K562 (cell line): Measurements from ENCODE around the gene NEURL2. TPM values are rescaled to one million over a fixed set of nuclear protein-coding genes. Genes with fewer than 3 reads are reported as not detected.
A peak's percentile ranks its signal among the peaks of the same experiment; 100 is the strongest.

Source experiments
- GTF2E2 ChIP-seq: fragments of 200-800 bp; sonication (Bioruptor generic); IDR thresholded peaks from 2 replicates; pipeline ENCODE4 v1.6.1; 2016; ENCODE audit warnings: missing genetic modification characterization, missing compliant biosample characterization
- KHSRP ChIP-seq: fragments of 450-650 bp; IDR thresholded peaks from 2 replicates; pipeline ENCODE4 v1.6.1; 2017
- KLF10 ChIP-seq: fragments of 250-450 bp; sonication (Bioruptor Pico); IDR thresholded peaks from 2 replicates; pipeline ENCODE4 v1.6.1; 2021; ENCODE audit warnings: matching md5 sums
- NFE2 ChIP-seq: IDR thresholded peaks from 2 replicates; pipeline ENCODE4 v1.6.1; 2014; ENCODE audit warnings: antibody characterized with exemption, low read depth
- NFYB ChIP-seq: IDR thresholded peaks from 2 replicates; pipeline ENCODE4 v1.6.1; 2011; ENCODE audit warnings: mild to moderate bottlenecking, moderate library complexity; ENCODE audit not compliant: insufficient read length; ENCODE audit errors: extremely low read depth
- NUFIP1 ChIP-seq: fragments of 450-650 bp; IDR thresholded peaks from 2 replicates; pipeline ENCODE4 v1.6.1; 2018; ENCODE audit not compliant: partially characterized antibody
- PCBP2 ChIP-seq: fragments of 200-400 bp; formaldehyde crosslinking; IDR thresholded peaks from 2 replicates; pipeline ENCODE4 v1.6.1; 2018; ENCODE audit warnings: low read length, low read depth, mild to moderate bottlenecking, moderate library complexity; ENCODE audit not compliant: poor library complexity, severe bottlenecking
- POLR2A ChIP-seq: fragments of 450-650 bp; conservative IDR thresholded peaks from 2 replicates; pipeline ENCODE4 v1.6.1; 2016
- POLR2G ChIP-seq: fragments of 200-400 bp; formaldehyde crosslinking; IDR thresholded peaks from 2 replicates; pipeline ENCODE4 v1.6.1; 2017; ENCODE audit warnings: low read depth, mild to moderate bottlenecking, antibody characterized with exemption, low read length, moderate library complexity
- ZNF146 ChIP-seq: IDR thresholded peaks from one replicate; pipeline ENCODE4 v1.6.1; 2018; ENCODE audit warnings: missing compliant biosample characterization; ENCODE audit not compliant: unreplicated experiment
- ZSCAN29 ChIP-seq: fragments of 450-650 bp; IDR thresholded peaks from 2 replicates; pipeline ENCODE4 v1.6.1; 2017
- polyA plus RNA-seq, 8 experiments: library from polyadenylated mRNA; depleted of rRNA in 4 of 8; stranded (reverse) in 5 of 8; unstranded in 3 of 8; fragments of >200 nt; fragmentation: Nextera tagmentation in 2 of 8; fragmentation: Illumina TruSeq in 1 of 8; extraction: Ambion mirVana in 2 of 8; extraction: Trizol in 1 of 8; gene quantifications; 2 replicates each; pipeline versions ENCODE4 v1.2.1 to v1.2.3, GENCODE V29; 2011 to 2014; ENCODE audit warnings: inconsistent platforms in 1 of 8, missing spikeins in 1 of 8
- total RNA-seq, 7 experiments: library from RNA; depleted of rRNA in 6 of 7; stranded (reverse); fragments of >200 nt in 6 of 7; fragmentation: Illumina TruSeq in 2 of 7; extraction: Trizol in 2 of 7; gene quantifications; 2 replicates each; pipeline versions ENCODE4 v1.2.1 to v1.2.3, GENCODE V29; 2011 to 2021; ENCODE audit warnings: low replicate concordance in 1 of 7
- TF ChIP-seq, protein P1 (sequence below): fragments of 250-450 bp; sonication (Bioruptor Pico); IDR thresholded peaks from 2 replicates; pipeline ENCODE4 v1.4.0; 2020; ENCODE audit warnings: mild to moderate bottlenecking, moderate library complexity
- TF ChIP-seq, protein P2 (sequence below): fragments of 150-350 bp; IDR thresholded peaks from 2 replicates; pipeline ENCODE4 v1.6.1; 2014; ENCODE audit warnings: low read depth, mild to moderate bottlenecking, low read length, borderline replicate concordance
- TF ChIP-seq, protein P3 (sequence below): IDR thresholded peaks from 2 replicates; pipeline ENCODE4 v1.6.1; 2011; ENCODE audit warnings: borderline replicate concordance, low read depth, mild to moderate bottlenecking, moderate library complexity, low read length; ENCODE audit not compliant: insufficient read depth, poor library complexity, severe bottlenecking
- TF ChIP-seq, protein P4 (sequence below): fragments of 450-650 bp; IDR thresholded peaks from 2 replicates; pipeline ENCODE4 v1.6.1; 2016
- TF ChIP-seq, protein P5 (sequence below): fragments of 450-650 bp; IDR thresholded peaks from one replicate; pipeline ENCODE4 v1.6.1; 2018; ENCODE audit warnings: mild to moderate bottlenecking, moderate library complexity; ENCODE audit not compliant: partially characterized antibody

NEURL2 gene
- total and polyA plus RNA-seq, 9 of the 15 experiments (the other 6 are each of a cell fraction or from before 2014, with no cell fraction given), result 0.22 to 1.9 (median 0.50) TPM; not detected in 1

DNA sequence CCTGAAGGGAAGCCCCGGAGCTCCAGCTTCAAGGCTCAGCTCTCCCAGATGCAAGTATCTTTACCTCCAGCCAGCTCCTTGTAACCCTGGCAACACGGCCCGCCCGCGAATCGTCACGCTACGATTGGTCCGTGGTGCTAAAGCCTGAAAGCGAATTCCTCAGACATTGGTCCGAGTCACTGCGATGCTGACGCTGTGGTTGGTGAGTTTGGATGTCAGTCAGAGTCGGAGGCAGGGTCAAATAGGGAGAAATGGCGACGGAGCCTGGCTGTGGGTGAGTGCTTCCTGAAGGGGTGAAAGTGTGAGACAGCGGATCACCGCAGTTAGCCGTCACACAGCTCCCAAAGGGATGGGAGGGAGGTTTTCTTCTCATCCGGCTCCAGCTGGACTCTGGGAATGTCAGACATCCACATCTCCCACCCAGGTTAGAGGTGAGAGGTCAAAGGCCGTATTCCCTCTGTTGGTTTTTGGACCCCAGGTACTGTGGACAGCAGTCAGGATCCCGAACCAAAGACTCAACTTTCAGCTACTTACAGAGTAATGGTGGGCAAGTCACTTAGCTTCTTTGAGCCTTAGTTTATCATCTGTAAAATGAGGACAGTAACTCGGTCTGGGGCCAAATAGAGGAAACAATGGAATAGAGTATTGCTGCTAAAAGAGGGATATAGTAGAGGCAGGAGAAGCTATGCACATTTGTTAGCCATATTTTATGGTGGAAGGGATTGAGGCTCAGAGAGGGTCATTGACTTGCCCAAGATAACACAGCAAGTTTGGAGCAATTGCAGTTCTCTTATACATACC, 9.8 kb downstream of the NEURL2 start, which contains the start of gene ZSWIM1 (continued):
- TF ChIP-seq, protein P1, sequence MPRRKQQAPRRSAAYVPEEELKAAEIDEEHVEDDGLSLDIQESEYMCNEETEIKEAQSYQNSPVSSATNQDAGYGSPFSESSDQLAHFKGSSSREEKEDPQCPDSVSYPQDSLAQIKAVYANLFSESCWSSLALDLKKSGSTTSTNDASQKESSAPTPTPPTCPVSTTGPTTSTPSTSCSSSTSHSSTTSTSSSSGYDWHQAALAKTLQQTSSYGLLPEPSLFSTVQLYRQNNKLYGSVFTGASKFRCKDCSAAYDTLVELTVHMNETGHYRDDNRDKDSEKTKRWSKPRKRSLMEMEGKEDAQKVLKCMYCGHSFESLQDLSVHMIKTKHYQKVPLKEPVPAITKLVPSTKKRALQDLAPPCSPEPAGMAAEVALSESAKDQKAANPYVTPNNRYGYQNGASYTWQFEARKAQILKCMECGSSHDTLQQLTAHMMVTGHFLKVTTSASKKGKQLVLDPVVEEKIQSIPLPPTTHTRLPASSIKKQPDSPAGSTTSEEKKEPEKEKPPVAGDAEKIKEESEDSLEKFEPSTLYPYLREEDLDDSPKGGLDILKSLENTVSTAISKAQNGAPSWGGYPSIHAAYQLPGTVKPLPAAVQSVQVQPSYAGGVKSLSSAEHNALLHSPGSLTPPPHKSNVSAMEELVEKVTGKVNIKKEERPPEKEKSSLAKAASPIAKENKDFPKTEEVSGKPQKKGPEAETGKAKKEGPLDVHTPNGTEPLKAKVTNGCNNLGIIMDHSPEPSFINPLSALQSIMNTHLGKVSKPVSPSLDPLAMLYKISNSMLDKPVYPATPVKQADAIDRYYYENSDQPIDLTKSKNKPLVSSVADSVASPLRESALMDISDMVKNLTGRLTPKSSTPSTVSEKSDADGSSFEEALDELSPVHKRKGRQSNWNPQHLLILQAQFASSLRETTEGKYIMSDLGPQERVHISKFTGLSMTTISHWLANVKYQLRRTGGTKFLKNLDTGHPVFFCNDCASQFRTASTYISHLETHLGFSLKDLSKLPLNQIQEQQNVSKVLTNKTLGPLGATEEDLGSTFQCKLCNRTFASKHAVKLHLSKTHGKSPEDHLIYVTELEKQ (CRISPR knock-in tag), result no peak
- TF ChIP-seq, protein P2, sequence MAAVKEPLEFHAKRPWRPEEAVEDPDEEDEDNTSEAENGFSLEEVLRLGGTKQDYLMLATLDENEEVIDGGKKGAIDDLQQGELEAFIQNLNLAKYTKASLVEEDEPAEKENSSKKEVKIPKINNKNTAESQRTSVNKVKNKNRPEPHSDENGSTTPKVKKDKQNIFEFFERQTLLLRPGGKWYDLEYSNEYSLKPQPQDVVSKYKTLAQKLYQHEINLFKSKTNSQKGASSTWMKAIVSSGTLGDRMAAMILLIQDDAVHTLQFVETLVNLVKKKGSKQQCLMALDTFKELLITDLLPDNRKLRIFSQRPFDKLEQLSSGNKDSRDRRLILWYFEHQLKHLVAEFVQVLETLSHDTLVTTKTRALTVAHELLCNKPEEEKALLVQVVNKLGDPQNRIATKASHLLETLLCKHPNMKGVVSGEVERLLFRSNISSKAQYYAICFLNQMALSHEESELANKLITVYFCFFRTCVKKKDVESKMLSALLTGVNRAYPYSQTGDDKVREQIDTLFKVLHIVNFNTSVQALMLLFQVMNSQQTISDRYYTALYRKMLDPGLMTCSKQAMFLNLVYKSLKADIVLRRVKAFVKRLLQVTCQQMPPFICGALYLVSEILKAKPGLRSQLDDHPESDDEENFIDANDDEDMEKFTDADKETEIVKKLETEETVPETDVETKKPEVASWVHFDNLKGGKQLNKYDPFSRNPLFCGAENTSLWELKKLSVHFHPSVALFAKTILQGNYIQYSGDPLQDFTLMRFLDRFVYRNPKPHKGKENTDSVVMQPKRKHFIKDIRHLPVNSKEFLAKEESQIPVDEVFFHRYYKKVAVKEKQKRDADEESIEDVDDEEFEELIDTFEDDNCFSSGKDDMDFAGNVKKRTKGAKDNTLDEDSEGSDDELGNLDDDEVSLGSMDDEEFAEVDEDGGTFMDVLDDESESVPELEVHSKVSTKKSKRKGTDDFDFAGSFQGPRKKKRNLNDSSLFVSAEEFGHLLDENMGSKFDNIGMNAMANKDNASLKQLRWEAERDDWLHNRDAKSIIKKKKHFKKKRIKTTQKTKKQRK, result peak; percentile 80; the same call in 1 of the 2 replicates
- TF ChIP-seq KHSRP (peak; percentile 41), ZSCAN29 (0 out of 2 replicates have a peak, but pooled peaks have one; percentile 44), KLF10 (CRISPR knock-in tag) (no peak), POLR2A (peak; percentile 97), NFE2 (no peak), NFYB (peak; percentile 92), NUFIP1 (no peak), GTF2E2 (tag) (peak; percentile 89), PCBP2 (no peak), ZNF146 (no peak), POLR2G (peak; percentile 78)
- TF ChIP-seq, protein P3, sequence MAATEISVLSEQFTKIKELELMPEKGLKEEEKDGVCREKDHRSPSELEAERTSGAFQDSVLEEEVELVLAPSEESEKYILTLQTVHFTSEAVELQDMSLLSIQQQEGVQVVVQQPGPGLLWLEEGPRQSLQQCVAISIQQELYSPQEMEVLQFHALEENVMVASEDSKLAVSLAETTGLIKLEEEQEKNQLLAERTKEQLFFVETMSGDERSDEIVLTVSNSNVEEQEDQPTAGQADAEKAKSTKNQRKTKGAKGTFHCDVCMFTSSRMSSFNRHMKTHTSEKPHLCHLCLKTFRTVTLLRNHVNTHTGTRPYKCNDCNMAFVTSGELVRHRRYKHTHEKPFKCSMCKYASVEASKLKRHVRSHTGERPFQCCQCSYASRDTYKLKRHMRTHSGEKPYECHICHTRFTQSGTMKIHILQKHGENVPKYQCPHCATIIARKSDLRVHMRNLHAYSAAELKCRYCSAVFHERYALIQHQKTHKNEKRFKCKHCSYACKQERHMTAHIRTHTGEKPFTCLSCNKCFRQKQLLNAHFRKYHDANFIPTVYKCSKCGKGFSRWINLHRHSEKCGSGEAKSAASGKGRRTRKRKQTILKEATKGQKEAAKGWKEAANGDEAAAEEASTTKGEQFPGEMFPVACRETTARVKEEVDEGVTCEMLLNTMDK, result no peak
- TF ChIP-seq, protein P4, sequence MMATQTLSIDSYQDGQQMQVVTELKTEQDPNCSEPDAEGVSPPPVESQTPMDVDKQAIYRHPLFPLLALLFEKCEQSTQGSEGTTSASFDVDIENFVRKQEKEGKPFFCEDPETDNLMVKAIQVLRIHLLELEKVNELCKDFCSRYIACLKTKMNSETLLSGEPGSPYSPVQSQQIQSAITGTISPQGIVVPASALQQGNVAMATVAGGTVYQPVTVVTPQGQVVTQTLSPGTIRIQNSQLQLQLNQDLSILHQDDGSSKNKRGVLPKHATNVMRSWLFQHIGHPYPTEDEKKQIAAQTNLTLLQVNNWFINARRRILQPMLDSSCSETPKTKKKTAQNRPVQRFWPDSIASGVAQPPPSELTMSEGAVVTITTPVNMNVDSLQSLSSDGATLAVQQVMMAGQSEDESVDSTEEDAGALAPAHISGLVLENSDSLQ, result peak; percentile 100
- TF ChIP-seq, protein P5, sequence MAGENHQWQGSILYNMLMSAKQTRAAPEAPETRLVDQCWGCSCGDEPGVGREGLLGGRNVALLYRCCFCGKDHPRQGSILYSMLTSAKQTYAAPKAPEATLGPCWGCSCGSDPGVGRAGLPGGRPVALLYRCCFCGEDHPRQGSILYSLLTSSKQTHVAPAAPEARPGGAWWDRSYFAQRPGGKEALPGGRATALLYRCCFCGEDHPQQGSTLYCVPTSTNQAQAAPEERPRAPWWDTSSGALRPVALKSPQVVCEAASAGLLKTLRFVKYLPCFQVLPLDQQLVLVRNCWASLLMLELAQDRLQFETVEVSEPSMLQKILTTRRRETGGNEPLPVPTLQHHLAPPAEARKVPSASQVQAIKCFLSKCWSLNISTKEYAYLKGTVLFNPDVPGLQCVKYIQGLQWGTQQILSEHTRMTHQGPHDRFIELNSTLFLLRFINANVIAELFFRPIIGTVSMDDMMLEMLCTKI, result no peak
